ENCODE results near the gene PRICKLE2. TPM values are rescaled to one million over a fixed set of nuclear protein-coding genes. Genes with fewer than 3 reads are reported as not detected.

Gene PRICKLE2
- total and polyA plus RNA-seq, 5 donors, result 2.3 to 15.2 (median 10.6) TPM

- Histone ChIP-seq H3K9me3 (ENCODE audit: control insufficient read depth, low read length) (no peaks in the 10 kb centered on the region), H3K27me3 (ENCODE audit: control insufficient read depth, insufficient read depth) (no peaks in the 10 kb centered on the region), H3K27ac (ENCODE audit: low read length) (no peak overlapping the region), H3K4me1 (ENCODE audit: control insufficient read depth, insufficient read depth, low read length) (peaks cover 9% of the 10 kb centered on the region), H3K4me3 (ENCODE audit: low read length) (no peak overlapping the region)
- intact Hi-C loops (cut with DNase I), result no loop called here
- WGBS, result 83% methylated on average over 7 of the region's 7 CpGs
- DNase-seq (no peak), ATAC-seq (no peak)
Measured at GRCh38 chr3:64203969-64204908, 21.0 kb downstream of the PRICKLE2 start.

- no peak for DNase-seq
- Histone ChIP-seq H3K27ac (ENCODE audit: low read length) (no peak overlapping the region), H3K9me3 (ENCODE audit: control insufficient read depth, low read length) (no peaks in the 10 kb centered on the region), H3K27me3 (ENCODE audit: control insufficient read depth, insufficient read depth) (no peaks in the 10 kb centered on the region), H3K4me1 (ENCODE audit: control insufficient read depth, insufficient read depth, low read length) (peaks cover 9% of the 10 kb centered on the region), H3K4me3 (ENCODE audit: low read length) (no peak overlapping the region)
- ATAC-seq, result no peak
- WGBS, result 93% methylated on average over 2 of the region's 2 CpGs
- intact Hi-C loops (cut with DNase I), result no loop called here
Measured at GRCh38 chr3:64203216-64203615, 22.1 kb downstream of the PRICKLE2 start.

GRCh38 chr3:64199932-64200331, 25.3 kb downstream of the PRICKLE2 start:
- DNase-seq, result no peak
- intact Hi-C loops (cut with DNase I), result no loop called here
- WGBS, result 78% methylated on average over 2 of the region's 2 CpGs
- Histone ChIP-seq H3K4me1 (ENCODE audit: control insufficient read depth, insufficient read depth, low read length) (no peaks in the 10 kb centered on the region), H3K9me3 (ENCODE audit: control insufficient read depth, low read length) (no peaks in the 10 kb centered on the region), H3K4me3 (ENCODE audit: low read length) (no peak overlapping the region), H3K27ac (ENCODE audit: low read length) (no peak overlapping the region), H3K27me3 (ENCODE audit: control insufficient read depth, insufficient read depth) (no peaks in the 10 kb centered on the region)
- ATAC-seq, result no peak

- peaks cover 2% of the 10 kb centered on the region for H3K4me1 ChIP-seq (ENCODE audit: control insufficient read depth, insufficient read depth, low read length)
Measured at GRCh38 chr3:64196236-64196929, 28.9 kb downstream of the PRICKLE2 start.

GRCh38 chr3:64195789-64196188, 29.5 kb downstream of the PRICKLE2 start:
- no peak overlapping the region for H3K4me3 ChIP-seq (ENCODE audit: low read length)
- no peaks in the 10 kb centered on the region for H3K27me3 ChIP-seq (ENCODE audit: control insufficient read depth, insufficient read depth)
- intact Hi-C loops (cut with DNase I), result no loop called here
- WGBS, result 88% methylated on average over 1 of the region's 1 CpG
- DNase-seq (no peak), ATAC-seq (no peak)
- H3K9me3 ChIP-seq (ENCODE audit: control insufficient read depth, low read length), result no peaks in the 10 kb centered on the region
- H3K4me1 ChIP-seq (ENCODE audit: control insufficient read depth, insufficient read depth, low read length), result peaks cover 2% of the 10 kb centered on the region
- no peak overlapping the region for H3K27ac ChIP-seq (ENCODE audit: low read length)

More at GRCh38 chr3:64196236-64196929, 28.9 kb downstream of the PRICKLE2 start:
- DNase-seq (no peak), ATAC-seq (no peak)
- Histone ChIP-seq H3K4me3 (ENCODE audit: low read length) (no peak overlapping the region), H3K9me3 (ENCODE audit: control insufficient read depth, low read length) (no peaks in the 10 kb centered on the region), H3K27ac (ENCODE audit: low read length) (no peak overlapping the region), H3K27me3 (ENCODE audit: control insufficient read depth, insufficient read depth) (no peaks in the 10 kb centered on the region)
- intact Hi-C loops (cut with DNase I), result no loop called here
- 85% methylated on average over 5 of the region's 5 CpGs for WGBS

- intact Hi-C loops (cut with DNase I), result no loop called here
- WGBS, result 92% methylated on average over 6 of the region's 6 CpGs
- Histone ChIP-seq H3K4me3 (ENCODE audit: low read length) (no peak overlapping the region), H3K9me3 (ENCODE audit: control insufficient read depth, low read length) (no peaks in the 10 kb centered on the region), H3K27ac (ENCODE audit: low read length) (no peak overlapping the region), H3K27me3 (ENCODE audit: control insufficient read depth, insufficient read depth) (no peaks in the 10 kb centered on the region), H3K4me1 (ENCODE audit: control insufficient read depth, insufficient read depth, low read length) (peaks cover 21% of the 10 kb centered on the region)
- ATAC-seq, result no peak
- no peak for DNase-seq
Measured at GRCh38 chr3:64191822-64192221, 33.4 kb downstream of the PRICKLE2 start.

GRCh38 chr3:64190517-64191515, 34.5 kb downstream of the PRICKLE2 start:
- 85% methylated on average over 8 of the region's 8 CpGs for WGBS
- H3K9me3 ChIP-seq (ENCODE audit: control insufficient read depth, low read length), result no peaks in the 10 kb centered on the region
- intact Hi-C loops (cut with DNase I), result no loop called here
- ATAC-seq, result no peak
- peaks cover 22% of the 10 kb centered on the region for H3K4me1 ChIP-seq (ENCODE audit: control insufficient read depth, insufficient read depth, low read length)
- DNase-seq, result no peak
- H3K27ac ChIP-seq (ENCODE audit: low read length), result no peak overlapping the region
- H3K27me3 ChIP-seq (ENCODE audit: control insufficient read depth, insufficient read depth), result no peaks in the 10 kb centered on the region
- H3K4me3 ChIP-seq (ENCODE audit: low read length), result no peak overlapping the region

GRCh38 chr3:64188810-64189560, 36.3 kb downstream of the PRICKLE2 start:
- intact Hi-C loops (cut with DNase I), result no loop called here

GRCh38 chr3:64187065-64187959, 38.0 kb downstream of the PRICKLE2 start:
- intact Hi-C loops (cut with DNase I), result no loop called here
- H3K4me1 ChIP-seq (ENCODE audit: control insufficient read depth, insufficient read depth, low read length), result peaks cover 25% of the 10 kb centered on the region

More at GRCh38 chr3:64188810-64189560, 36.3 kb downstream of the PRICKLE2 start:
- no peak overlapping the region for H3K4me3 ChIP-seq (ENCODE audit: low read length)
- DNase-seq, result peak in 2 of 3 donors; percentile 45 to 53
- H3K4me1 ChIP-seq (ENCODE audit: control insufficient read depth, insufficient read depth, low read length), result peaks cover 25% of the 10 kb centered on the region
- peak overlapping the region; percentile 87 for H3K27ac ChIP-seq (ENCODE audit: low read length)
- H3K27me3 ChIP-seq (ENCODE audit: control insufficient read depth, insufficient read depth), result no peaks in the 10 kb centered on the region
- H3K9me3 ChIP-seq (ENCODE audit: control insufficient read depth, low read length), result no peaks in the 10 kb centered on the region
- ATAC-seq, result peak; percentile 83 to 93
- 20% methylated on average over 7 of the region's 7 CpGs for WGBS

More at GRCh38 chr3:64187065-64187959, 38.0 kb downstream of the PRICKLE2 start:
- 35% methylated on average over 9 of the region's 9 CpGs for WGBS
- Histone ChIP-seq H3K9me3 (ENCODE audit: control insufficient read depth, low read length) (no peaks in the 10 kb centered on the region), H3K4me3 (ENCODE audit: low read length) (no peak overlapping the region), H3K27ac (ENCODE audit: low read length) (peak overlapping the region; percentile 43), H3K27me3 (ENCODE audit: control insufficient read depth, insufficient read depth) (no peaks in the 10 kb centered on the region)
- DNase-seq, result peak; percentile 68 to 92 (median 86)
- peak; percentile 64 to 77 for ATAC-seq

All from right cardiac atrium (tissue), 5 donors.